Measurements from ENCODE around the gene FOXQ1.

The FOXQ1 gene

GRCh38 chr6:1311400-1312202 is at the start of gene FOXQ1:
FOXQ1 (plus strand) TSS chr6:1312098; CDS start chr6:1312705, 607 bp downstream.
- no peak for ATAC-seq
- peak; percentile 14 for DNase-seq

- no peak for ATAC-seq
Measured at GRCh38 chr6:1262704-1263038, 49.2 kb upstream of the FOXQ1 start.

GRCh38 chr6:1263039-1263849 is 48.7 kb upstream of the FOXQ1 start:
- no peak for ATAC-seq
- DNase-seq = no peak

More at GRCh38 chr6:1262704-1263038, 49.2 kb upstream of the FOXQ1 start:
- DNase-seq = no peak

GRCh38 chr6:1263850-1264377 is 48.0 kb upstream of the FOXQ1 start:
- no peak for ATAC-seq

GRCh38 chr6:1264619-1265445 is 47.1 kb upstream of the FOXQ1 start:
- no peak for DNase-seq

More at GRCh38 chr6:1263850-1264377, 48.0 kb upstream of the FOXQ1 start:
- DNase-seq = no peak

GRCh38 chr6:1266686-1267056 is 45.2 kb upstream of the FOXQ1 start:
- DNase-seq (no peak), ATAC-seq (no peak)

More at GRCh38 chr6:1264619-1265445, 47.1 kb upstream of the FOXQ1 start:
- ATAC-seq = no peak

GRCh38 chr6:1267057-1267732 is 44.7 kb upstream of the FOXQ1 start:
- ATAC-seq (no peak), DNase-seq (no peak)

GRCh38 chr6:1267790-1268762 is 43.8 kb upstream of the FOXQ1 start:
- ATAC-seq (no peak), DNase-seq (no peak)

- DNase-seq (no peak), ATAC-seq (no peak)
Measured at GRCh38 chr6:1271071-1271763, 40.7 kb upstream of the FOXQ1 start.

GRCh38 chr6:1278061-1278720 is 33.7 kb upstream of the FOXQ1 start:
- DNase-seq (no peak), ATAC-seq (no peak)

GRCh38 chr6:1279065-1279464 is 32.8 kb upstream of the FOXQ1 start:
- DNase-seq (no peak), ATAC-seq (no peak)

- ATAC-seq (no peak), DNase-seq (no peak)
Measured at GRCh38 chr6:1280666-1281300, 31.1 kb upstream of the FOXQ1 start.

- ATAC-seq = no peak
- no peak for DNase-seq
Measured at GRCh38 chr6:1281746-1282145, 30.2 kb upstream of the FOXQ1 start.

GRCh38 chr6:1283501-1283900 is 28.4 kb upstream of the FOXQ1 start:
- no peak for ATAC-seq
- DNase-seq = no peak

- ATAC-seq = no peak
- DNase-seq = no peak
Measured at GRCh38 chr6:1285556-1285955, 26.3 kb upstream of the FOXQ1 start.

- ATAC-seq (no peak), DNase-seq (no peak)
Measured at GRCh38 chr6:1285956-1286355, 25.9 kb upstream of the FOXQ1 start.

GRCh38 chr6:1287103-1287591 is 24.8 kb upstream of the FOXQ1 start:
- DNase-seq = no peak
- no peak for ATAC-seq

- DNase-seq = no peak
- ATAC-seq = no peak
Measured at GRCh38 chr6:1290086-1290485, 21.8 kb upstream of the FOXQ1 start.

- ATAC-seq = no peak
- no peak for DNase-seq
Measured at GRCh38 chr6:1290805-1291204, 21.1 kb upstream of the FOXQ1 start.
